ENCODE data around the gene NSUN7. TPM values are rescaled to one million over a fixed set of nuclear protein-coding genes. Genes with fewer than 3 reads are reported as not detected.

NSUN7 gene
- total RNA-seq, 1 experiment from 2014 or later, result not detected

- DNase-seq (ENCODE audit: low read depth), result no peak
- in situ Hi-C loops (cut with HindIII; ENCODE audit: low pct_unique_long_range_greater_than_20kb, low sequenced_read_pairs), result no loop called here
Observed at GRCh38 chr4:40837094-40837870, 87.5 kb downstream of the NSUN7 start.

- in situ Hi-C loops (cut with HindIII; ENCODE audit: low pct_unique_long_range_greater_than_20kb, low sequenced_read_pairs), result no loop called here
- DNase-seq (ENCODE audit: low read depth), result no peak
Observed at GRCh38 chr4:40838742-40839141, 89.0 kb downstream of the NSUN7 start.

- in situ Hi-C loops (cut with HindIII; ENCODE audit: low pct_unique_long_range_greater_than_20kb, low sequenced_read_pairs), result no loop called here
- DNase-seq (ENCODE audit: low read depth), result no peak
Observed at GRCh38 chr4:40840255-40840984, 90.7 kb downstream of the NSUN7 start.

- in situ Hi-C loops (cut with HindIII; ENCODE audit: low pct_unique_long_range_greater_than_20kb, low sequenced_read_pairs), result no loop called here
- peak; percentile 92 for DNase-seq (ENCODE audit: low read depth)
Observed at GRCh38 chr4:40840985-40841571, 91.3 kb downstream of the NSUN7 start.

DNA sequence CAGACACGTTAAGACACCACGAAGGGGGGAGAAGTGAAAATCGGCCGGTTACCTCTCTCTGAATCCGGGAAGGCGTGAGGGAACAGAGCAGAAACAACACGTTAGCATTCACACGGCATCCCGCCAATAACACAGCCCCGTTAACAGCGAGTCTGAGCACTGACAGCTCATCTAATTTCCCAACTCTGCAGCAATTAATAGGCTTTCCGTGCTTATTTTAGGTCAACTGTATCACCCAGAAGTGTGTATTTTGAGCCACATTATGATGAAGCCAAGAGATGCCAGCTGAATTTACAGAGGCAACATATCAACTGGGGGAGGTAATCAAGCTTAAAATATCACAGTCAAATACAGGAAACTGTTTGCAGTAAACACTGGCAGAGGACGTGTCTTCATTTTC lies 92.6 kb downstream of the NSUN7 start:
- peak; percentile 65 for DNase-seq (ENCODE audit: low read depth)
- in situ Hi-C loops (cut with HindIII; ENCODE audit: low pct_unique_long_range_greater_than_20kb, low sequenced_read_pairs), result no loop called here

GRCh38 chr4:40842725-40843423 lies 93.1 kb downstream of the NSUN7 start:
- in situ Hi-C loops (cut with HindIII; ENCODE audit: low pct_unique_long_range_greater_than_20kb, low sequenced_read_pairs), result no loop called here
- DNase-seq (ENCODE audit: low read depth), result peak; percentile 97

- DNase-seq (ENCODE audit: low read depth), result no peak
- in situ Hi-C loops (cut with HindIII; ENCODE audit: low pct_unique_long_range_greater_than_20kb, low sequenced_read_pairs), result no loop called here
Observed at GRCh38 chr4:40843696-40844095, 93.9 kb downstream of the NSUN7 start.

DNA sequence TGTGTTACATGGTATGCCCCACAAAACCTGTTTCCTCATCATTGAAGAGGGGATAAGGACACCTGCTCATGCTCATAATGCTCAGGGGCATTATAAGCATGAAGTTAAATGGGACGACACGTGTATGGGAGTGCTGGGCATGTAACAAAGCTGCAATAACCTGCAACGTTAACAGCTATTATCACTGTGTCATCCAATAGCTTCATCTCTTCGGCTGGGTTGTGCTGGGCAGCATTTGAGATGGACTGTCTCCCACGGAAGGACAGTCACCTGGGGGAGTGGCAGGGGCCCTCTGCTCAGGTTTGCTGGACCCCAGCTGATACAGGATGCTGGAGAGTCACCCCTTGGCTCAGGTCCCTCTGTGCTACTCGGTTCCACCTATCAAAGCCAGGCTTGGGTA lies 94.5 kb downstream of the NSUN7 start:
- in situ Hi-C loops (cut with HindIII; ENCODE audit: low pct_unique_long_range_greater_than_20kb, low sequenced_read_pairs), result no loop called here

DNA sequence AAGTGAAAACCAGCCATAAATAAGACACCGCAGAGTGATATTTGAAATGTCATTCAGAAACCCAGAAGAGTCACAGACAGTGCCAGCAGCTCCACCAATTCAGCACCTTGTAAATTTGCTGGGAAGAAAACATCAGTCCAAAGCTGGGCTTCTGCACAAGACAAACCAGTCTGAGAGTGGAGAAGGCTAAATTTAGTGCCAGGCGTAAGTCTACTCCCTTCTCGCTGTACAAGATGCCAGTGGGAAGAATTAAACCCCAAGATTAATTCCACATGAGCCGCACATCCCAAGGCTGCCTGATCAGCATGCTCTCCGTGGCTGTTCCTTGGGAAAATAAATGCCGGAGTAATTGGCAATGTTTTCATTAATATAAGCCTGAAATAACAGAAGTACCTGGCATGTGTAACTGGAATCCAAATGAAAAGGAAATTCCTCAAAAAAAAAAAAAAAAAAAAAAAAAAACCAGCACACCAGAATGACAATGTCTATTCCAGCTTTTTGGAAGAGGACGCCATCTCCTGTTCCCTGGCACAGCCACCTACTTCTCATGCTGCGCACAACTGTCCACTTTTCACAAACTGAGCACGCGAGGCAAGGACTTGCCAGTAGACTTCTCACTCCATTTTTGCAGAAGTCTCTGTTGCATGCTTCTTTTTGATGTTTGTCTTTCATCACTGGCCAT lies 95.5 kb downstream of the NSUN7 start:
- peak; percentile 32 for DNase-seq (ENCODE audit: low read depth)
- in situ Hi-C loops (cut with HindIII; ENCODE audit: low pct_unique_long_range_greater_than_20kb, low sequenced_read_pairs), result no loop called here

More for the DNA sequence above, 94.5 kb downstream of the NSUN7 start:
- DNase-seq (ENCODE audit: low read depth), result no peak

- in situ Hi-C loops (cut with HindIII; ENCODE audit: low pct_unique_long_range_greater_than_20kb, low sequenced_read_pairs), result no loop called here
- DNase-seq (ENCODE audit: low read depth), result no peak
Observed at GRCh38 chr4:40846532-40846931, 96.8 kb downstream of the NSUN7 start.

GRCh38 chr4:40848251-40848650 lies 98.5 kb downstream of the NSUN7 start:
- in situ Hi-C loops (cut with HindIII; ENCODE audit: low pct_unique_long_range_greater_than_20kb, low sequenced_read_pairs), result no loop called here

DNA sequence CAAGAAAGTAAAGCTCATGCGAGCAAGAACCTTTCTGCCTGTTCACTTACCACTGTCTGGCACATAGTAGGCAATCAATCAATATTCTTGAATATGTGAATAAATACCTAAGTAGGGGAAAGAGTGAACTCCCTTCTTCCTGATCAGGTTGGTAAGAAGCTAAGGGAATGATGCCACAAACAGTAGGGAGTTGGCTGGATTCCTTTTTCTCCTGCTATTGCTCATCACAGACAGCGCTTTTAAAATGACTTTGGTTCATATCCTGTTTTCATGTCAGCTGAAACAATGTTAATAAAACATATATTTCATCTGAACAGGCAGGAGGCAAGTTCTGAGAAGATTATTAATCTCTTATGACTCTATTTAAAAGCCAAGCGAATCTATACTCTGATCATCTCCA lies 99.2 kb downstream of the NSUN7 start:
- in situ Hi-C loops (cut with HindIII; ENCODE audit: low pct_unique_long_range_greater_than_20kb, low sequenced_read_pairs), result no loop called here
- no peak for DNase-seq (ENCODE audit: low read depth)

More at GRCh38 chr4:40848251-40848650, 98.5 kb downstream of the NSUN7 start:
- DNase-seq (ENCODE audit: low read depth), result no peak

GRCh38 chr4:40850496-40850895 lies 100.7 kb downstream of the NSUN7 start:
- no peak for DNase-seq (ENCODE audit: low read depth)
- in situ Hi-C loops (cut with HindIII; ENCODE audit: low pct_unique_long_range_greater_than_20kb, low sequenced_read_pairs), result no loop called here

DNA sequence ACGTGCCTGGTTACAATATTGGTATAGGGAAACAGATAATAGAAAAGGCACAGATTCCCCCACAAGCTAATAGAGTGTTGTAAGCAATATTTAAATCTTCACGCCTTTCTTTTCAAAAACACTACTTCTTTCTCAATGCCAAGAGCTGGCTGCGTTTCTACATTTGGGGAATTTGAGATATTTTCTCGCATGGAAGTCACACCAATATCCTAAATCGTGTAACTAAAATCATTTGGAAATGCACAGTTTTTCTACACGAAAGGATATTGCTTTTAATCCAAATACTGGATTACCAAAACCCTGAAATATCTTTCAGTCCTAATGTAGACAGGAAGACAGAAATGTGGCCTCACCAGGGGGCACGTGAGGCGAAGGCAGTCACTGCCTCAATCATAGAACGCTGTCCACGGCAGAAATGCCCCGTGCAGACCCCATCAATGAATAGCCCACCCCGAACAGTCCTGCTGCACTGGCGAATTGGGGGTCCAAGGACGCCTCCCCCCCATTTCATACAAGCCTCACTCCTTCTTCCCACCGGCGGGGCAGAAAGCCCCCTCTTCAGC lies 106.6 kb downstream of the NSUN7 start:
- no peak for DNase-seq (ENCODE audit: low read depth)
- in situ Hi-C loops (cut with HindIII; ENCODE audit: low pct_unique_long_range_greater_than_20kb, low sequenced_read_pairs), result no loop called here

- peak; percentile 64 for DNase-seq (ENCODE audit: low read depth)
- in situ Hi-C loops (cut with HindIII; ENCODE audit: low pct_unique_long_range_greater_than_20kb, low sequenced_read_pairs), result no loop called here
Observed at GRCh38 chr4:40856840-40857362, 107.1 kb downstream of the NSUN7 start.

DNA sequence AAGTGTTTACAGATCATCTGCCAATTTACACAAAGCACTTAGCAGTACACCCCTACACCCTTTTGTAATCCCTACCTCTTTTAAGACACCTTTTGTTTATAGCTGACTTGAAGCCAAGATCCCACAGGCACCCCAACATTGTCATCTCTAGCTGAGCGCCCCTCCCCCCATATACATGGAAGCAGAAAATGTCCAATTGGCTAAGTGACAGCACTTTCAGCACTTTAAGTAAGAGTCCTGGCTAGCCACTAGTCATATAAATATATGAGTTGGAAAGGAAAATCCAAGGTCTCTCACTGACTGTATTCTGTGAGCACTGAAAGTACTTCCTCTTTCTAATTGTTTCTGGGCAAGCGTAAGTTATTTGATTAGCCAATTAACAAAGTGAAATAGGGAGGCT lies 108.2 kb downstream of the NSUN7 start:
- in situ Hi-C loops (cut with HindIII; ENCODE audit: low pct_unique_long_range_greater_than_20kb, low sequenced_read_pairs), result no loop called here
- no peak for DNase-seq (ENCODE audit: low read depth)

- no peak for DNase-seq (ENCODE audit: low read depth)
- in situ Hi-C loops (cut with HindIII; ENCODE audit: low pct_unique_long_range_greater_than_20kb, low sequenced_read_pairs), result no loop called here
Observed at GRCh38 chr4:40858962-40859361, 109.2 kb downstream of the NSUN7 start.
